ENCODE data around the gene KRTAP5-8.

DNA sequence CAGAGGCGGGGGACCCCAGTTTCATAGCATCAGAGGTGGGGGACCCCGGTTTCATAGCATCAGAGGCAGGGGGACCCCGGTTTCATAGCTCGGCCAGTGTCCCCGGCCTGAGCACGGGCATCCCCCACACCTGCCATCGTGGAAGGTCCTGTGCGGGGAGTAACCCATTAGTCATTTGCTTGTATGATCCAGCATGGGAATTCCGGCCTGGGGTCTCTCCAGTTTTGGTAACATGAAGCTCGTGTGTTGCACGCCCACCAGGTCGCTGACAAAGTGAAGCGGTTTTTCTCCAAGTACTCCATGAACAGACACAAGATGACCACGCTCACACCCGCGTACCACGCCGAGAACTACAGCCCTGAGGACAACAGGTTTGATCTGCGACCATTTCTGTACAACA lies 39.7 kb upstream of the KRTAP5-8 start:
- no peak for TF ChIP-seq GATA2 (IDR thresholded peaks at IDR 0.05; ENCODE audit: low read depth, low read length)
- no peak for TF ChIP-seq GATA3 (IDR thresholded peaks at IDR 0.05; ENCODE audit: low read depth, low read length)

All from SH-SY5Y (cell line).